Activated CD4-positive, alpha-beta T cell treated with anti-CD3 and anti-CD28 coated beads for 24 hours (primary cell): ENCODE results near the gene SEZ6.
"Not testable (repeated sequence)": the region's sequence is repeated elsewhere in the genome, so short reads cannot be mapped to it uniquely, and the experiment has no call there.

ENCODE experiments used
- DNase-seq, 2 donors: peaks; one replicate each; pipeline ENCODE4 v3.0.0-alpha.2; 2020; ENCODE audit warnings: low read depth in 2 of 2

The SEZ6 gene

DNA sequence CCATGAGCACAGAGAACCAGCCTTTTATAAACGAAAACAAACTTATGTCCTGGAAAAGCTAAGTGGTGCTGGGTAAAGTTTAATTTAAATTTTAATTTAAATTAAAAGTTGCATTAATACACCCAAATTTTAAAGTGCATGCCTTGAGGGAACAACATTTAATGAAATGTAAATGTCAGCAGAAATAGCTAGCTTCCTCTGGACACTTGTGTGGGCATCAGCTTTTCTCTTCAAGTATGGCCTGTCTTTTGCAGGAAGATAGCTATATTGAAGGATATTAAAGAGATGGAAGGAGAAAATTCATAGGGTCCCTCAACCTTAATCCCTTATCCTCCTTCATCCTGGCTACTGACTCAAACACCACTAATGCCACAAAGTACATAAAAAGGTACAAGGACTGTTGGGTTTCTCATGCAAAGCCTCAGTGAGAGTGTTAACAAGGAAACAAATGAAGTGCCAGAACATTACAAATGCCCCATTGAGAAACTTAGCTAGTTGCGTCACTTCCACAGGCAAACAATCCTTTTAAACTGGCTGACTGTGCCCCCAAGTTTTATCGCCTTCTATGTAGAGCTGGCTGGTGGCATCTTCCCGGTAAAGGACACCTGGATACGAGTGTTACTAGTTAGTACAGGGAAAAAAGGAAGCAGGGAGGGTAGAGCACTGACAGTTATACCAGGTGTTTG lies 68.6 kb downstream of the SEZ6 start:
- DNase-seq: no peak

- no peak for DNase-seq
These were observed 69.9 kb downstream of the SEZ6 start for GRCh38 chr17:28935744-28936460.

DNA sequence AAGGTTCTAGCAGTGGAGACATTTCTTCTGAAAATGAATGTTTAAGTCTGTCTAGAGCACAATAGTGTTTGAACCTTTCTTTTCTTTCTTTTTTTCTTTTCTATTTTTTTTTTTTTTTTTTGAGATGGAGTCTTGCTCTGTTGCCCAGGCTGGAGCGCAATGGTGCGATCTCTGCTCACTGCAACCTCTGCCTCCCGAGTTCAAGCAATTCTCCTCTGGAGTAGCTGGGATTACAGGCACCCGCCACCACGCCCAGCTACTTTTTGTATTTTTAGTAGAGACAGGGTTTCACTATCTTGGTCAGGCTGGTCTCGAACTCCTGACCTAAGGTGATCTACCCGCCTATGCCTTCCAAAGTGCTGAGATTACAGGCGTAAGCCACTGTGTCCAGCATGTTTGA lies 71.3 kb downstream of the SEZ6 start:
- not testable (repeated sequence) for DNase-seq

DNA sequence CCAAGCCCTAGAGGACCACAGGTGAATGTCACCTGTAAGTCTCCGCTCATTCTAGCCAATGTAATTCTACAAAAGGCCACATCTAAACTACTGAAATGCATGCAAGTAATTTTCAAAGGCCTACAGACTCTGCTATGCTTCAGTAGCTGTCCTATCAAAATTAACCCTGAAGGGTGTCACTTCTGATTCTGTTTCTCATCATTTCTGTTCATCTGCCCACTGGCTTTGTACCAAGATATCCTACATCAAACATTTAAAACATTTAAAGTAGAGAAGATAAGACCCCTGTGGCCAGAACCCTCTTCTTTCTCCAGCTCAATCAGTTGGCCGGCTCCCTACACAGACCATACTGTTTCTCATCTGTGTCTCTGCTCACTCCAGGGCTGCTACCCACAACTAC lies 76.0 kb downstream of the SEZ6 start:
- no peak for DNase-seq

DNA sequence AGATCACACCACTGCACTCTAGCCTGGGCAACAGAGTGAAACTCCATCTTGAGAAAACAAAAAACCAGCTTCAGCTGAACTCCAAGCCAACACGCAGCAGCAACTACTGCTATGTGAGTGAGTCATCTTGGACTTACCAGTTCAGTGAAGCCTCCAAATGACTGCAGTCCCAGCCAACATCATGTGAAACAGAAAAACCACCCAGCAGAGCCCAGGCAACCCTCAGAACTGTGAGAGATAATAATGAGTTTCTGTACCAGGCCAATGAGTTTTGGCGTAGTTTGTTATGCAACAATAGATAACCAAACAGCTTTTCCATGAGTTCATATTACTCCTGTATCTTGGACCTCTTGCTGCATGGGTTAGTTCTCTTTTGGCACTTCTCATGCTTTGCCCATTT lies 77.8 kb downstream of the SEZ6 start:
- no peak for DNase-seq

- no peak for DNase-seq
These were observed 79.0 kb downstream of the SEZ6 start for GRCh38 chr17:28926786-28927185.

DNA sequence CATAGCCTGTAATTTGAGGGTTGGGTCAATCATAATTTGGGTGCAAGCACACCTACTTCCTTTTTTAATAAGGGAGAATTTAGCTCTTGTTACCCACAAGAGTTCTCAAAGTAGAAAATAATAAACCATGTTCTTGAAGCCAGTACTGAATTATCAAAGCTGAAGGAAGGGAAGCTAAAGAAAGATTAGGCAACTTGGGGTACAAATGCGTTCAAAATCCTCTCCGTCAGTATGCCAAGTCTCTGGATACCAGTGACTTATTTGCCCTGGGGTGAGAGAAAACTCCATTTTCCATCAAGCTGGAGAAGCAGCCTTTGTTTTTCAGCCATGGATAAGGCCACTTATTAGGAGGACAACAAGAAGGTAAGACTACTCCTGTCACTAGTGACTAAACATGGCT lies 79.5 kb downstream of the SEZ6 start:
- no peak for DNase-seq

GRCh38 chr17:28925912-28926365 lies 79.9 kb downstream of the SEZ6 start:
- no peak for DNase-seq

GRCh38 chr17:28920201-28920600 lies 85.6 kb downstream of the SEZ6 start:
- no peak for DNase-seq

- DNase-seq: no peak
These were observed 87.5 kb downstream of the SEZ6 start for GRCh38 chr17:28918295-28918694.

DNA sequence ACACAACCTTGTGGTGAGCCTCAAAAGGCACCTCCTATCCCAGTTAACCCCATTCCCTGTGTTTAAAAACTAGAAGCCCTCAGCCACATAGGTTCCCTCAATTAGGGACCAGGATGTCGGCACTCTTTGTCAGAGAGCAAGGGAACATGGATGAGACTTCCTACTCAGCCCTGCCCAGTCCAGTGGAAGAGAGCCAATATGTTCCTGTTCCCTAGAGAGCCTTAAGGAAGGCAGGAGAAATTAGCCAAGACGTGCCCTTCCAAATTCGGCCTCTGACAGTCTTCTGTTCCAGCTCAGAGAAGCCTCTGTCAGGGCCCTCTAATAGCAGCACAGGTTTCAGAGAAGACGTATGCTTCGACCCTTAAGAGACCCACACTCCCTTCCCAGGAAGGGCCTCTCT lies 88.4 kb downstream of the SEZ6 start:
- no peak for DNase-seq

DNA sequence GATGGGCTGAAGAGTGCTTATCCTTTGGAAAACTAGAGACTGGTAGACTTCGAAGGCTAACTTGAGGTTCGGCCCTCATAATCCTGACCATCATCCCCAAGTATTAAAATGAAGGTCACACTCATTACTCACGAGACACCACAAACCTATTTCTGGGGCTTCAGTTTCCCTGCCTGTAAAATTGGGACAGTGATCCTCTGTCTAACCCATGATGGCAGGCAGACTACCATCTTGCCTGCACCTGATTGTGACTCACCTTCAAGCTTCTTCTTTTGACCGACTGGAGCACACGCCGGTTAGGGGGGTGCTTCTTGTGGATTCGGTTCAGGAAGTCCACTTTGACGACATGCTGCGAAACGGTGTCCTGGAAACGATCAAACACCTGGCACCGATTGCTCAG lies 88.8 kb downstream of the SEZ6 start:
- no peak for DNase-seq

DNA sequence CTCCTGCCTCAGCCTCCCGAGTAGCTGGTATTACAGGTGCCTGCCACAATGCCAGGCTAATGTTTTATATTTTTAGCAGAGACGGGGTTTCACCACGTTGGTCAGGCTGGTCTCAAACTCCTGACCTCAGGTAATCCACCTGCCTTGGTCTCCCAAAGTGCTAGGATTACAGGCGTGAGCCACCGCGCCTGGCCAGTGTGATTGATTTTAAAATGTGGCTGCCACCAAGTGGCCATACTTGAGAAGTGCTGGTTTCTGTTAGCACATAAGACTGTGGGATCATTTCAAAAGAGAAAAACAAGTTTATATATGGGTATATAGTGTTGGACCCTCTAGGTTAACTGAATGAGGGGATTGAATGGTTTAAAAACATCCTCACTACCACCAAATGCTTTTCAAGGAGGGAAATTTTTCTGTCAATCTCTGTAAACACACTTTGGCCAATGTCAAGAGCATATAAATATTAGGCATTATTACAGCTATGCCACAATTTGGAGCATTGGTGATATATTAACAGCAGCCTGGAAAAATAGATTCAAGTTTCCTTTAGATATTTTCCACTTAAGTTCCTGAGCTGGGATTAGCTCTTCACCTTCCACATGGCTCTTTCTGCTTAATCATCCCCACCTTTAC lies 89.4 kb downstream of the SEZ6 start:
- DNase-seq: peak in 1 of 2 donors; percentile 19

GRCh38 chr17:28912938-28913333 lies 92.9 kb downstream of the SEZ6 start:
- no peak for DNase-seq

GRCh38 chr17:28912281-28912937 lies 93.4 kb downstream of the SEZ6 start:
- DNase-seq: no peak

DNA sequence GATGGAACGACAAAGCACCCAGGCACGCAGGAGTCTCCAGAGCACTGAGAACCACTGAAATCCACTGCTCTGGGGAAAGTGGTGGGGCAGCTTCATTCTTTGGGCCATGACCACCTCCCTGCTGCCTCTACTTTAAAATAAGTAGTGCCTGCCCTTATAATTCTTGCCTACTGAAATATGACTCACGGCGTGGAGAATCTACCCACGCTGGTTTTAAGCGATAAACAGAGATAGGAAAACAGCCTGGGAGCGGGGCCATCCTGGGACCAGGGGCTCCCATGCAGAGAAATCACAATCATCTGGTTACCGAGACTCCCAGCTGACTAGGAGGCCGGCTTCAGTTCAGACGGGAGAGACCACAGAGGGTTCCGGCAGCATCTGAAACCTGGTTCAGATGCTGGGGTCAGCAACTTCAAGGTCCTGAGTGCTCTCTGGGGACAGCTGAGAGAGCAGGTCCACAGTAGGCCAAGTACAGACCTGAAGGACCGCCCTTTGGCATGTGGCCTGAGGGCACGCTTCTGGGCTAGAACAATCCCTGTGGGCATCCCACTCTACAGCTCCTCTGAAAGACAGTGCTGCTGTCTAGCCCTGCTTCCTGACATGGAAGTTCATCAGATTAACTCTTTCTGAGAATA lies 94.3 kb downstream of the SEZ6 start:
- DNase-seq: no peak

DNA sequence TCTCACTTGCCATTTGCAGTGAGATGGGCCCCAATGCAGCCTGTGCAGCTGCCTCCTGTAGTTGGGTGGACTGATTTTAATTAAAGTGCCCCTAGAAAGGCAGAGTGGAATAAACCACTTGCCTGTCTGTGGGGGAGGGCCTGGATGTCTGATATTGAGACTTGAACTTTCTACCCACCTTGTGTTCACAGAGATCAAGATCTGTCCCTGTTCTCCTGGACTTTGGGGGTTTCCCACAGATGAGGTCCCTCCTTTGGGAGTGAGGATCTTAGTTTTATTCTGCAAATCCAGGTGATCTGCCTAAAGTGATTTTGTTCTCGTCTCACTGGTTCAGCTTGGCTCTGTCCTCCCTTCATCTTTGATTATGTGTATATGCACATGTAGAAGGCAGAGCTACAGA lies 95.3 kb downstream of the SEZ6 start:
- no peak for DNase-seq

GRCh38 chr17:28908640-28909167 lies 97.1 kb downstream of the SEZ6 start:
- DNase-seq: no peak

DNA sequence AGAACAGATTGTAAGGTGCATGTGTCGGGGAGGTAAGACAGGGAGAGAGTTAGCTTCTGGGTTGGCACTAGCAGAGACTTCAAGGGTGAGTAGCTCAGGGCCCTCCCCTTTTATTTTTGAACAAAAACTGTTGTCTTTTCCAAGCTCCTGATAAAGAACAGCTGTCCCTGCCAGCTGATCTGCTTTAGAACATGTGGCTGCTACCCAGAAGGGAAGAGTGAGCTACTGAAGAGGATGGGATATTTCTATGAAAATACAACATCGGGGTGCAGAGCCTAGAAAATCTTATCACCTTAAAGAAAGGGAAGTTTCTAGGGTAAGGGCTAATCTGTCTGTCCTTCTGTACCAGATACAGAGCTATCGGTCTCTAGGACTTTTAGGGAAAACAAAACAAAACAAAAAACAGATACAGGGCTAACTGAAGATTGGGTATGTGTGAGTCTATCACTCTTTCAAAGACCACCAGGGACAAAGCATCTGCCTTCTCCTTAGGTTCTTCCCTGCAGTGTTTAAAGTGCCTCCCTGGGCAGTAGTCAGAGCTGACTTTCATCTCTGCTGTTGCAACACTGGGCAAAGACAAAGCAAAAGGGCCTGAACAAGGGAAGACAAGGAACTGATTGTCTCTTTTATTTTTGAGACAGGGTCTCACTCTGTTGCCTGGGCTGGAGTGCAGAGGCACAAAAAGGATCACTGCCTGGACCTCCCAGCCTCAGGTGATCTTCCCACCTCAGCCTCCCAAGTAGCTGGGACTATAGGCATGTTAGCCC lies 97.9 kb downstream of the SEZ6 start:
- no peak for DNase-seq

DNA sequence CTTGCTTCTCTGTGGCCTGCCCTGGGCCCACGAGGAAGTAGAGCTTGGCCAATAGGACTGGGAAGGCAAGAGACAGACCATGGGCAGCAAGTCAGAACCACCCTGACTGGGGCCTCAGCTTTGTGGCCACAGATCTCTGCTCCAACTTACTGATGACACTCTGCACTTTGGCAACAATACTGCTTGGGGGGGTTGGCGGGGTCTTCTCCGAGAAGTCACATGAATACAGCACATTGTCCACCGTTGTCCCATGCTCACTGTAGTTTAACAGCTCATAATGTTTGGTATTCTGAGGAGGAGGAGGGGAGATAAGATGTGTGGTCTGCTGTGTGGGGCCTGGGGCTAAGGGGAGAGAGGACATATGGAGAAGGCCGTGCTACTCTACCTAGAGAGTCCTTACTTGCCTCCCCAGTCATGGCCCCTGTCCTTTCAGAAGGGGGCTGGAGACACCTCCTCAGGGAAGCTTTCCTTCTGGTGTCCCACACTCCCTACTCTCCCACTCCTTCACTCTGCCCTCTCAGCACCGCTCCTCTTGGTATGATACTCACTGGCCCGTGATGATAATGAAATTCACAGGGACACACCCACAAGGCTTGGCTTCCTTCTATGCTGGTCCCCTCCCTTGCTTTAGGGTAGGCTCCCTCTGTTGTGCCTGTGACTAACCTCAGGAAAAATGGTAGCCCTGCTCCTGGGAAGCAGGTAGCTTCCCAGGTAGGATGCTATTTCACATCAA lies 99.0 kb downstream of the SEZ6 start:
- no peak for DNase-seq
